ENCODE results near the gene CDH23.

- TF ChIP-seq POLR2A (IDR thresholded peaks at IDR 0.05; ENCODE audit: low read length) (no peak), GATA1 (IDR thresholded peaks at IDR 0.05; ENCODE audit: low read depth, low read length) (no peak)
Measured at GRCh38 chr10:71727105-71727737, 330.5 kb downstream of the CDH23 start.

All from erythroblast (primary cell).